A673 (cell line): ENCODE data around the gene ARHGAP45. TPM values are rescaled to one million over a fixed set of nuclear protein-coding genes. Genes with fewer than 3 reads are reported as not detected.

ENCODE experiments used
- BruUV-seq: library from RNA; stranded (reverse); fragments of 400-500 nt; replicated peaks from 2 replicates; lab custom pipeline; 2021; lab: Mats Ljungman, UMichigan
- CTCF ChIA-PET: fragments of 300-600 bp; sonication (Branson Sonifier 250); formaldehyde crosslinking; loops from one replicate; lab custom pipeline; 2022; ENCODE audit warnings: antibody characterized with exemption; lab: Charles Lee
- POLR2A ChIA-PET: fragments of 300-600 bp; sonication (Branson Sonifier 250); formaldehyde crosslinking; loops from one replicate; lab custom pipeline; 2022; ENCODE audit warnings: antibody characterized with exemption; ENCODE audit not compliant: low non-redundant PET; lab: Charles Lee
- DNase-seq: peaks from one replicate; pipeline ENCODE4 v3.0.0-alpha.2; 2015; ENCODE audit warnings: low spot score
- H3K27ac ChIP-seq: fragments of 200-600 bp; sonication (generic); 2 replicates; pipeline ENCODE4 v1.5.1; 2016; ENCODE audit warnings: mixed run types, low read depth, mild to moderate bottlenecking, mixed read lengths, antibody characterized with exemption, low read length; ENCODE audit not compliant: poor library complexity, severe bottlenecking
- H3K27me3 ChIP-seq: fragments of 200-600 bp; sonication (generic); replicated peaks from 2 replicates; pipeline ENCODE4 v1.6.1; 2017; ENCODE audit warnings: mixed run types, low read depth, mild to moderate bottlenecking, mixed read lengths, antibody characterized with exemption, low read length; ENCODE audit not compliant: insufficient read depth, poor library complexity
- H3K36me3 ChIP-seq: fragments of 200-600 bp; sonication (generic); 2 replicates; pipeline ENCODE4 v1.6.1; 2016; ENCODE audit warnings: mixed run types, mild to moderate bottlenecking, mixed read lengths, antibody characterized with exemption, low read length; ENCODE audit not compliant: insufficient read depth, poor library complexity, severe bottlenecking
- H3K4me1 ChIP-seq: fragments of 200-600 bp; sonication (generic); 2 replicates; pipeline ENCODE4 v1.6.1; 2017; ENCODE audit warnings: mixed run types, mild to moderate bottlenecking, mixed read lengths, antibody characterized with exemption, low read length; ENCODE audit not compliant: insufficient read depth, poor library complexity, severe bottlenecking
- H3K4me3 ChIP-seq: fragments of 200-600 bp; sonication (generic); 2 replicates; pipeline ENCODE4 v1.5.1; 2016; ENCODE audit warnings: low read depth, mixed run types, mild to moderate bottlenecking, mixed read lengths, low read length; ENCODE audit not compliant: poor library complexity, severe bottlenecking
- H3K9me3 ChIP-seq: fragments of 200-600 bp; sonication (generic); 2 replicates; pipeline ENCODE4 v1.6.1; 2016; ENCODE audit warnings: mixed run types, low read depth, mild to moderate bottlenecking, mixed read lengths, antibody characterized with exemption, low read length; ENCODE audit not compliant: poor library complexity, severe bottlenecking
- CTCF ChIP-seq: fragments of 300-800, 200-600 bp; sonication (generic); conservative IDR thresholded peaks from 2 replicates; pipeline ENCODE4 v1.5.1; 2017; ENCODE audit warnings: low read depth, mild to moderate bottlenecking, antibody characterized with exemption, low read length, moderate library complexity, mixed read lengths
- EZH2 ChIP-seq: fragments of 200-600 bp; sonication (generic); IDR thresholded peaks from 2 replicates; pipeline ENCODE4 v1.6.1; 2017; ENCODE audit warnings: borderline replicate concordance, low read depth, mild to moderate bottlenecking, mixed read lengths, antibody characterized with exemption, low read length; ENCODE audit not compliant: poor library complexity, severe bottlenecking
- intact Hi-C: fragments of 100-400 bp; cut with micrococcal nuclease; formaldehyde crosslinking; loops from one replicate; pipeline ENCODE4 v1.10.0; 2022; ENCODE audit not compliant: unreplicated experiment
- total RNA-seq: library from RNA; stranded (reverse); gene quantifications from 2 replicates; pipeline ENCODE4 v1.2.3, GENCODE V29; 2021

ARHGAP45 gene
- total RNA-seq, 1 experiment from 2014 or later, result 3.2 TPM

GRCh38 chr19:1041272-1041834 is 25.6 kb upstream of the ARHGAP45 start:
- Histone ChIP-seq H3K27ac (peak overlapping the region; percentile 73), H3K27me3 (no peaks in the 10 kb centered on the region), H3K9me3 (no peaks in the 10 kb centered on the region), H3K4me3 (peak overlapping the region; percentile 54), H3K36me3 (peaks cover 6% of the 10 kb centered on the region), H3K4me1 (peaks cover 31% of the 10 kb centered on the region)
- no TSS peak for BruUV-seq
- POLR2A ChIA-PET, result interaction anchor here (0.6 kb wide), 2 partner anchors 10 to 12 kb away, joined by 3 to 4 read pairs; no protein-coding TSS in a partner anchor
- no peak for TF ChIP-seq EZH2
- TF ChIP-seq CTCF, result no peak
- intact Hi-C loops, result no loop called here
- CTCF ChIA-PET, result interaction anchor here (0.5 kb wide), 1 partner anchor 153 kb away, joined by 3 read pairs; no protein-coding TSS in a partner anchor
- DNase-seq, result no peak

DNA sequence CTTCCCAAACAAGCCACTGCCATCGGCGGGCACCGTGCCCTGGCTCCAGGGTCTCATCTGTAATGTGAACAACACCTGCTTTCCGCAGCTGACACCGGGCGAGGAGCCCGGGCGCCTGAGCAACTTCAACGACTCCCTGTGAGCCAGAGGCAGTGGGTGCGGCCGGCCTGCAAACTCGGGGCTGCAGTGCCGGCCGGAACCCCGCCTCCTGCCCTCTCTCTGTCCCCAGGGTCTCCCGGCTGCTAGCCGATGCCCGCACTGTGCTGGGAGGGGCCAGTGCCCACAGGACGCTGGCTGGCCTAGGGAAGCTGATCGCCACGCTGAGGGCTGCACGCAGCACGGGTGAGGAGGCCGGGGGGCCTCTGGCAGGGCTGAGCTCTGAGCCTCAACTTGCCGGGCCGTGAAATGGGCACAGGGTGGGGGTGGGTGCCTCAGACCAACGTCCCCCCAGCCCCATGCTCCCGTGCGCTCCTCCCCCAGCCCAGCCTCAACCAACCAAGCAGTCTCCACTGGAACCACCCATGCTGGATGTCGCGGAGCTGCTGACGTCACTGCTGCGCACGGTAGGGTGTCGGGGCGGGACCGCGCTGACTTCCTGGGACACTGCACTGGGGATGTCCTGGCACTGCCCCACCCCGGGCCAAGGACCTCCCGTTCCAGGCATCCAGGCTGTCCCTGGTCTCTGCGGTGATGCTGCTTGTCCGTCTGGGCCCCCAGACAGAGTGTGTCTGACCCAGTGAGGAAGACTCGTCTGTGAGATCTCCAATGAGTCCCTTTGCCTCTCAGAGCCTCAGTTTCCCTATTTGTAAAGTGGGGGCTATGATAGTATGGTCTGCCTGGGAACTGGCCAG is 24.9 kb upstream of the ARHGAP45 start:
- Histone ChIP-seq H3K27me3 (no peaks in the 10 kb centered on the region), H3K36me3 (peaks cover 4% of the 10 kb centered on the region), H3K4me1 (peaks cover 31% of the 10 kb centered on the region), H3K4me3 (peak overlapping the region; percentile 54), H3K9me3 (no peaks in the 10 kb centered on the region), H3K27ac (peak overlapping the region; percentile 73)
- BruUV-seq, result no TSS peak
- peak; percentile 85 for DNase-seq
- TF ChIP-seq CTCF (no peak), EZH2 (no peak)
- POLR2A ChIA-PET, result no interaction called here
- CTCF ChIA-PET, result no interaction called here
- intact Hi-C loops, result no loop called here

DNA sequence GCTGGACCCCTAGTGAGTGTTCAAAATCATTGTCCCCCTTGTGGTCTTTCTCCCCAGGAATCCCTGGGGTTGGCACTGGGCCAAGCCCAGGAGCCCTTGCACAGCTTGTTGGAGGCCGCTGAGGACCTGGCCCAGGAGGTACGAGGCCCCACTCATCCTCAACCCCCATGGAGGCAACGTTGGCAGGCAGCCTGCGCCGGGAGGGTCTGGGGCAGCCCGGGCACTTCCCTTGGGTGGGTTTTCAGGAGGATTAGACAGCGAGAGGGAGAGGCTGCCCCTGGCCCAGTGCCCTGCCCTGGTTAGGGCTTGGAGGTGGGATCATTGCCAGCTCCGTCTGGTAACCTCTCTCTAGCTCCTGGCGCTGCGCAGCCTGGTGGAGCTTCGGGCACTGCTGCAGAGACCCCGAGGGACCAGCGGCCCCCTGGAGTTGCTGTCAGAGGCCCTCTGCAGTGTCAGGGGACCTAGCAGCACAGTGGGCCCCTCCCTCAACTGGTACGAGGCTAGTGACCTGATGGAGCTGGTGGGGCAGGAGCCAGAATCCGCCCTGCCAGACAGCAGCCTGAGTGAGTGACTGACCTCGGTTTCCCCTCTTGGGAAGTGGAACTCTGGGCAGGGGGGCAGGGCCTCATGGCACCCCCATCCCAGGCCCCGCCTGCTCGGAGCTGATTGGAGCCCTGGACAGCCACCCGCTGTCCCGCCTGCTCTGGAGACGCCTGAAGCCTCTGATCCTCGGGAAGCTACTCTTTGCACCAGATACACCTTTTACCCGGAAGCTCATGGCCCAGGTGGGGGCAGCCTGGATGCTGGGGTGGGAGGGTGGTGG is 24.1 kb upstream of the ARHGAP45 start:
- H3K4me1 ChIP-seq, result peaks cover 31% of the 10 kb centered on the region
- BruUV-seq, result no TSS peak
- peak overlapping the region; percentile 54 for H3K4me3 ChIP-seq
- intact Hi-C loops, result no loop called here
- H3K27me3 ChIP-seq, result no peaks in the 10 kb centered on the region
- TF ChIP-seq CTCF (no peak), EZH2 (no peak)
- peak; percentile 57 for DNase-seq
- CTCF ChIA-PET, result no interaction called here
- POLR2A ChIA-PET, result interaction anchor here (0.6 kb wide), 1 partner anchor 24 kb away, joined by 13 read pairs; the partner anchor contains the start of gene ARHGAP45
- H3K36me3 ChIP-seq, result no peaks in the 10 kb centered on the region
- H3K27ac ChIP-seq, result peak overlapping the region; percentile 73
- H3K9me3 ChIP-seq, result no peaks in the 10 kb centered on the region
